Keratinocyte (primary cell): ENCODE results near the gene FAM50A. TPM values are rescaled to one million over a fixed set of nuclear protein-coding genes. Genes with fewer than 3 reads are reported as not detected.

Experiments used
- DNase-seq: peaks from one replicate; pipeline ENCODE4 v3.0.0-alpha.2; 2011; ENCODE audit warnings: low read depth, missing footprints, low spot score
- FAIRE-seq: peaks from 2 replicates; lab custom pipeline; 2011; peaks lifted over from hg19 to GRCh38; lab: Jason Lieb, UNC
- H2AFZ ChIP-seq: 2 replicates; pipeline ENCODE4 v1.6.0; 2012; ENCODE audit warnings: low read length, control low read depth, inconsistent platforms; ENCODE audit not compliant: control insufficient read depth
- H3K27ac ChIP-seq: 2 replicates; pipeline ENCODE4 v1.5.1; 2011; ENCODE audit warnings: low read length; ENCODE audit not compliant: control insufficient read depth, insufficient read depth
- H3K27me3 ChIP-seq: 3 replicates; pipeline ENCODE4 v1.6.0; 2011; ENCODE audit warnings: low read length; ENCODE audit not compliant: control insufficient read depth, insufficient read depth; ENCODE audit errors: extremely low read depth
- H3K36me3 ChIP-seq, 2 experiments: 2 replicates in 1 of 2; 3 replicates in 1 of 2; pipeline ENCODE4 v1.5.1; 2011; ENCODE audit warnings: low read length in 2 of 2, mild to moderate bottlenecking in 1 of 2; ENCODE audit not compliant: control insufficient read depth in 2 of 2, insufficient read depth in 2 of 2; ENCODE audit errors: extremely low read depth in 1 of 2
- H3K4me1 ChIP-seq: 3 replicates; pipeline ENCODE4 v1.5.1; 2011; ENCODE audit warnings: low read length; ENCODE audit not compliant: control insufficient read depth, insufficient read depth; ENCODE audit errors: extremely low read depth
- H3K4me2 ChIP-seq: 3 replicates; pipeline ENCODE4 v1.6.0; 2011; ENCODE audit warnings: low read depth, low read length; ENCODE audit not compliant: control insufficient read depth, insufficient read depth; ENCODE audit errors: extremely low read depth
- H3K4me3 ChIP-seq, 3 experiments: fragments of 200-600 bp in 1 of 3; sonication (generic) in 1 of 3; 2 replicates in 2 of 3; 3 replicates in 1 of 3; pipeline ENCODE4 v1.5.1; 2011 to 2016; ENCODE audit warnings: low read length in 3 of 3, mild to moderate bottlenecking in 3 of 3, control low read depth in 2 of 3, inconsistent platforms in 1 of 3, low read depth in 1 of 3, mixed read lengths in 1 of 3, mixed run types in 1 of 3, moderate library complexity in 1 of 3; ENCODE audit not compliant: control insufficient read depth in 2 of 3, insufficient read depth in 2 of 3; ENCODE audit errors: extremely low read depth in 1 of 3
- H3K79me2 ChIP-seq: 2 replicates; pipeline ENCODE4 v1.6.0; 2012; ENCODE audit warnings: low read length; ENCODE audit not compliant: control insufficient read depth, insufficient read depth
- H3K9ac ChIP-seq: 3 replicates; pipeline ENCODE4 v1.6.0; 2011; ENCODE audit warnings: low read length; ENCODE audit not compliant: control insufficient read depth, insufficient read depth; ENCODE audit errors: extremely low read depth
- H3K9me1 ChIP-seq: 3 replicates; pipeline ENCODE4 v1.6.0; 2011; ENCODE audit warnings: low read length; ENCODE audit not compliant: control insufficient read depth, insufficient read depth; ENCODE audit errors: extremely low read depth
- H3K9me3 ChIP-seq: 2 replicates; pipeline ENCODE4 v1.5.1; 2012; ENCODE audit warnings: low read depth, low read length; ENCODE audit not compliant: control insufficient read depth
- H4K20me1 ChIP-seq: 3 replicates; pipeline ENCODE4 v1.6.0; 2011; ENCODE audit warnings: low read length; ENCODE audit not compliant: control insufficient read depth, insufficient read depth; ENCODE audit errors: extremely low read depth
- EZH2 ChIP-seq: IDR thresholded peaks from one replicate; pipeline ENCODE4 v1.6.1; 2012; ENCODE audit warnings: inconsistent platforms, mild to moderate bottlenecking, low read length, moderate library complexity
- dilution Hi-C: fragments of 300-500 bp; cut with MboI; formaldehyde crosslinking; loops from one replicate; pipeline ENCODE4 v1.7.0; 2020; ENCODE audit warnings: low sequenced_read_pairs; ENCODE audit not compliant: extremely low pct_ligation_motif_present
- polyA plus RNA-seq, 5 experiments: library from polyadenylated mRNA; depleted of rRNA in 3 of 5; stranded (reverse) in 3 of 5; stranded (forward) in 1 of 5; unstranded in 1 of 5; fragments of >200 nt; gene quantifications; 1 replicate in 1 of 5; 2 replicates in 3 of 5; 3 replicates in 1 of 5; pipeline versions ENCODE4 v1.2.1 to v1.2.3, GENCODE V29; 2011 to 2012; ENCODE audit warnings: missing spikeins in 2 of 5, low read depth in 1 of 5, low replicate concordance in 1 of 5
- TF ChIP-seq, protein P1 (sequence below), 3 experiments: IDR thresholded peaks in 1 of 3; conservative IDR thresholded peaks in 1 of 3; optimal IDR thresholded peaks in 1 of 3; 2 replicates in 2 of 3; 3 replicates in 1 of 3; pipeline versions ENCODE3 to v1.5.1; 2011; ENCODE audit warnings: low read length in 3 of 3, mild to moderate bottlenecking in 3 of 3, moderate library complexity in 2 of 3, control low read depth in 1 of 3, inconsistent platforms in 1 of 3; ENCODE audit not compliant: insufficient read depth in 2 of 3; ENCODE audit errors: extremely low read depth in 1 of 3

FAM50A gene
- polyA plus RNA-seq, 1 donor (not counting 4 experiments of a cell fraction or from before 2014, with no cell fraction given) = 35.7 TPM

DNA sequence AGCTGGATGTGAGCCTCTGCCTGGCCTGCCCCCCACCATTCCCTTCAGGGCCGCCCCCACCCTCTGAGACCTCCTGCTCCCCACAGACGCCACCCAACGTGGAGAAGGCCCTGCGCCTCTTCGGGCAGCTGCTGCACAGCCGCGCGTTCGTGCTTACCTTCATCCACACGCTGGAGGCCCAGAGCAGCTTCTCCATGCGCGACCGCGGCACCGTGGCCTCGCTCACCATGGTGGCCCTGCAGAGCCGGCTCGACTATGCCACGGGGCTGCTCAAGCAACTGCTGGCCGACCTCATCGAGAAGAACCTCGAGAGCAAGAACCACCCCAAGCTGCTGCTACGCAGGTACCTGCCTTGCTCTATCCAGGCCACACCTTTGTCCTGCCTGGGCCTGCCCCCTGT lies 24.3 kb downstream of the FAM50A start:
- H3K4me2 ChIP-seq = no peak overlapping the region
- dilution Hi-C loops = no loop called here
- peaks cover 2% of the 10 kb centered on the region for H3K9me3 ChIP-seq
- H4K20me1 ChIP-seq = no peaks in the 10 kb centered on the region
- no peak for FAIRE-seq
- H3K4me3 ChIP-seq = no peak overlapping the region
- no peaks in the 10 kb centered on the region for H3K27me3 ChIP-seq
- H3K79me2 ChIP-seq = no peaks in the 10 kb centered on the region
- no peak for DNase-seq
- no peak overlapping the region for H2AFZ ChIP-seq
- no peak overlapping the region for H3K9ac ChIP-seq
- H3K27ac ChIP-seq = no peak overlapping the region
- TF ChIP-seq EZH2 = no peak
- TF ChIP-seq, protein P1, sequence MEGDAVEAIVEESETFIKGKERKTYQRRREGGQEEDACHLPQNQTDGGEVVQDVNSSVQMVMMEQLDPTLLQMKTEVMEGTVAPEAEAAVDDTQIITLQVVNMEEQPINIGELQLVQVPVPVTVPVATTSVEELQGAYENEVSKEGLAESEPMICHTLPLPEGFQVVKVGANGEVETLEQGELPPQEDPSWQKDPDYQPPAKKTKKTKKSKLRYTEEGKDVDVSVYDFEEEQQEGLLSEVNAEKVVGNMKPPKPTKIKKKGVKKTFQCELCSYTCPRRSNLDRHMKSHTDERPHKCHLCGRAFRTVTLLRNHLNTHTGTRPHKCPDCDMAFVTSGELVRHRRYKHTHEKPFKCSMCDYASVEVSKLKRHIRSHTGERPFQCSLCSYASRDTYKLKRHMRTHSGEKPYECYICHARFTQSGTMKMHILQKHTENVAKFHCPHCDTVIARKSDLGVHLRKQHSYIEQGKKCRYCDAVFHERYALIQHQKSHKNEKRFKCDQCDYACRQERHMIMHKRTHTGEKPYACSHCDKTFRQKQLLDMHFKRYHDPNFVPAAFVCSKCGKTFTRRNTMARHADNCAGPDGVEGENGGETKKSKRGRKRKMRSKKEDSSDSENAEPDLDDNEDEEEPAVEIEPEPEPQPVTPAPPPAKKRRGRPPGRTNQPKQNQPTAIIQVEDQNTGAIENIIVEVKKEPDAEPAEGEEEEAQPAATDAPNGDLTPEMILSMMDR (optimal IDR thresholded peaks at IDR 0.05 in 1 of 3, IDR thresholded peaks at IDR 0.05 in 1 of 3, conservative IDR thresholded peaks at IDR 0.05 in 1 of 3; ENCODE audit: extremely low read depth in 1 of 3, insufficient read depth in 2 of 3, low read length in 3 of 3) = no peak
- no peaks in the 10 kb centered on the region for H3K9me1 ChIP-seq
- H3K36me3 ChIP-seq = peaks cover 0 to 5% of the 10 kb centered on the region in 2 experiments
- no peaks in the 10 kb centered on the region for H3K4me1 ChIP-seq

DNA sequence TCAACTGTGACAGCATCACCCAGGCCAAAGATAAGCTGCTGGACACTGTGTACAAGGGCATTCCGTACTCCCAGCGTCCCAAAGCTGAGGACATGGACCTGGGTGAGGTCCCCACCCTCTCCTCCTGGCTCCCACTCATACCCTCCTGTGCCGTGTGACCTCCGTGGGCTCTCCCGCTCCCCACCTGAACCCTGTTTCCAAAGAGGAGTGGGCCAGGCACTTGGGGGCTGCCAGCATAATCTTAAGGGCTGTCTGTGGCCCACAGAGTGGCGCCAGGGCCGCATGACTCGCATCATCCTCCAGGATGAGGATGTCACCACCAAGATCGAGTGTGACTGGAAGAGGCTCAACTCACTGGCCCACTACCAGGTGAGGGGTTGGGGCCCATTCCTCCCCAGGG lies 25.2 kb downstream of the FAM50A start:
- Histone ChIP-seq H3K27ac (no peak overlapping the region), H3K9ac (no peak overlapping the region), H3K4me2 (no peak overlapping the region), H3K4me3 (no peak overlapping the region), H3K36me3 (peaks cover 0 to 5% of the 10 kb centered on the region in 2 experiments), H3K9me3 (peaks cover 2% of the 10 kb centered on the region), H3K9me1 (no peaks in the 10 kb centered on the region), H4K20me1 (no peaks in the 10 kb centered on the region), H3K4me1 (no peaks in the 10 kb centered on the region), H3K27me3 (no peaks in the 10 kb centered on the region), H3K79me2 (no peaks in the 10 kb centered on the region), H2AFZ (no peak overlapping the region)
- no peak for FAIRE-seq
- dilution Hi-C loops = no loop called here
- no peak for DNase-seq
- TF ChIP-seq, protein P1 (optimal IDR thresholded peaks at IDR 0.05 in 1 of 3, IDR thresholded peaks at IDR 0.05 in 1 of 3, conservative IDR thresholded peaks at IDR 0.05 in 1 of 3; ENCODE audit: extremely low read depth in 1 of 3, insufficient read depth in 2 of 3, low read length in 3 of 3) = no peak
- TF ChIP-seq EZH2 = no peak
